Lower leg skin (tissue), 4 donors: ENCODE data around the gene ARL14. TPM values are rescaled to one million over a fixed set of nuclear protein-coding genes. Genes with fewer than 3 reads are reported as not detected.
"Not testable (repeated sequence)": the region's sequence is repeated elsewhere in the genome, so short reads cannot be mapped to it uniquely, and the experiment has no call there.

Source experiments
- DNase-seq, 2 donors: peaks; one replicate each; pipeline ENCODE4 v3.0.0-alpha.2; 2019; ENCODE audit warnings: low spot score in 2 of 2
- H3K4me3 ChIP-seq: fragments of 200-600 bp; sonication (generic); 2 replicates; pipeline ENCODE4 v1.5.1; 2017; ENCODE audit warnings: mild to moderate bottlenecking, low read depth; ENCODE audit not compliant: poor library complexity, severe bottlenecking
- CTCF ChIP-seq, 3 donors: fragments of 450-650 bp; IDR thresholded peaks; one replicate each; pipeline ENCODE4 v1.5.1; 2016; ENCODE audit warnings: antibody characterized with exemption in 3 of 3, mild to moderate bottlenecking in 3 of 3, moderate library complexity in 2 of 3
- POLR2A ChIP-seq, 2 donors: fragments of 450-650 bp; IDR thresholded peaks; one replicate each; pipeline ENCODE4 v1.6.1; 2016 to 2017; ENCODE audit warnings: antibody characterized with exemption in 2 of 2, mild to moderate bottlenecking in 1 of 2, moderate library complexity in 1 of 2
- WGBS, 2 donors: methylation state at CpG; one replicate each; pipeline ENCODE4 v1.1.5; 2018; 5-methylcytosine and 5-hydroxymethylcytosine counted together
- intact Hi-C: fragments of 100-400 bp; cut with DNase I; formaldehyde crosslinking; loops from one replicate; pipeline ENCODE4 v1.15.0; 2023; ENCODE audit warnings: low total_unique reads
- total RNA-seq, 4 donors: library from RNA; depleted of rRNA; stranded (reverse); fragments of >200 nt; gene quantifications; one replicate each; pipeline ENCODE4 v1.1.0, GENCODE V29; 2016

ARL14 gene
- total RNA-seq, 4 donors from 2014 or later = 0.49 TPM; not detected in 3

DNA sequence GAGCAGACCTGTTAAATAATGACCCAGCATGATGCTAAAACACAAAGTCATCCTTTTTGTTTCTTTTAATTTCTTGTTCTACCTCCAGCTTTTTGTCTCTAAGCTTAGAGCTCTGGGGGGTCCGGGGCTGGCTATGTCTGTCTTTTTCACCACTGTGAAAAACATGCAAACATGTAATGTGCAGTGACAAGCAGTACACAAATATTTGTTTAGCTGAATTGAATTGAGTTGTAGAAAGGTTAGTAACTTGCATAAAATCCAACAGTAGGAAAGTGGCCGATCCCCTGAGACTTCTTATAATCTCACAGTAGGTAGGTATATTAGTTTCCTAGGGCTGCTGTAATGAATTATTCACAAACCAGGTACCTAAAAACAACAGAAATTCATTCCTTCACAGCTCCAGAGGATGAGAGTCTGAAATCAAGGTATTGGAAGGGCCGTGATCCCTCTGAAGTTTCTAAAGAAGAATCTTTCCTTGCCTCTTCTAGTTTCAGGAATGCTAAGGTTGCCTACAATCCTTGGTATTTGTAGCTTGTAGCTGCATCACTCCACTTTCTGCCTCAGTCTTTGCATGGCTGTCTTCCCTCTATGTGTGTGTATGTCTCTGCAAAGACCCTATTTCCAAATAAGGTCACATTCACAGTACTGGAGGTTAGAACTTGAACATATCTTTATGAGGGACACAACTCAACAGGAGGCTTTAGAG is 32.7 kb downstream of the ARL14 start:
- intact Hi-C loops = loop anchor here (5.0 kb wide), 1 partner anchor 233 kb away; no protein-coding TSS in a partner anchor
- no peak for TF ChIP-seq CTCF (IDR thresholded peaks at IDR 0.05)
- TF ChIP-seq POLR2A (IDR thresholded peaks at IDR 0.05) = no peak
- DNase-seq = no peak
- H3K4me3 ChIP-seq = no peak overlapping the region
- 91 to 94% methylated on average over 3 of the region's 3 CpGs for WGBS, 2 donors

- H3K4me3 ChIP-seq, intact Hi-C loops, DNase-seq: not testable (repeated sequence)
- WGBS, 2 donors = 94 to 97% methylated on average over 3 of the region's 3 CpGs
Observed at GRCh38 chr3:160713144-160713543, 36.2 kb downstream of the ARL14 start.

DNA sequence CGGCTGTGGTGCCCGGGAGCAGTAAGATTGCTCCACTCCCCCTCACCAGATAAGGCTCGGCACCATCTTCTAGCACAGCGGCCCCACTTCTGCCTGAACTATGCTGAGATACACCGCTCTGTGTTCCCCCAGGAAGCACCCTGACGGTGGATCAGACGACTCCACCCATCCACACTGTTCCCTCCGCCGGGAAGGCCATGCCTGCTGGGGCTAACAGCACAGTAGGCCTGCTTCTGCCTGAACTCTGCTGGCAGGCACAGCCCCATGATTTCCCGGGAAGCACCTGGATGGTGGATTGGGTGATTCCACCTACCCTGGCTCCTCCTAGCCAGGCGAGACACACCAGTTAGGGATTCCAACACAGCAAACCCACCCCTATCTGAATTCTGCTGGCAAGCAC is 42.8 kb downstream of the ARL14 start:
- no peak overlapping the region for H3K4me3 ChIP-seq
- no peak for TF ChIP-seq CTCF (IDR thresholded peaks at IDR 0.05)
- no peak for TF ChIP-seq POLR2A (IDR thresholded peaks at IDR 0.05)
- intact Hi-C loops = no loop called here
- DNase-seq = no peak
- 68 to 70% methylated on average over 9 to 10 of the region's 11 CpGs for WGBS, 2 donors

DNA sequence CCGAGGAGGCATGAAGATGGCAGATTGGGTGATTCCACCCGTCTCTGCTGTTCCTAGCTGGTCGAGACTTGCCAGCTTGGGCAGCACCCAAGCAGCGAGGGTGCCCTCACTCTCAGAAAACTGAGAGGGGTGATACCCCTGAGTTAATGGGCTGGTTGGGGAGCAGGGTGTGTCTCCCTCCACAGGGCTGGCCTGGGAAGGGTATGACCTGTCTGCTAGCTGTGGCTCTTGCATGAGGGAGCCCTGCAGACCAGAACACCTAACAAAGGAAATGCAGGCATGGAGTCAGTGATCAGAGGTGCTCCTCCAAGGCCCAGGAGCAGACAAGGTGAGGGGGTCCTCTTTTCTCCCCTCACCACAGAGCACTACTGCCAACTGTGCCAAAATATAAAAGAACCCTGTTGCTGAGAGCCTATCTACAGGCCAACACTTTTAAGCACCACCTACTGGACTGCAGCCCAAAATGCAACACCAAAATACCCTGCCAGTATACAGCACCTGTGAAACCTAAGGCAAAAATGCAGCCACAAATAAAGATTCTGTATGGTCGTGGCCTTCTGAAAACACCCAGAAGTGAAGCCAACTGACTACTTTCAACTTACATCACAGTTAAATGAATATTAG is 43.3 kb downstream of the ARL14 start:
- H3K4me3 ChIP-seq = no peak overlapping the region
- intact Hi-C loops = no loop called here
- no peak for DNase-seq
- TF ChIP-seq POLR2A (IDR thresholded peaks at IDR 0.05) (no peak), CTCF (IDR thresholded peaks at IDR 0.05) (no peak)
- 52 to 75% methylated on average over 5 of the region's 5 CpGs for WGBS, 2 donors

GRCh38 chr3:160722331-160722730 is 45.4 kb downstream of the ARL14 start:
- DNase-seq = no peak
- intact Hi-C loops = no loop called here
- H3K4me3 ChIP-seq = no peak overlapping the region
- no peak for TF ChIP-seq POLR2A (IDR thresholded peaks at IDR 0.05)
- TF ChIP-seq CTCF (IDR thresholded peaks at IDR 0.05) = no peak
- 88% methylated on average over 2 of the region's 2 CpGs for WGBS, 2 donors

DNA sequence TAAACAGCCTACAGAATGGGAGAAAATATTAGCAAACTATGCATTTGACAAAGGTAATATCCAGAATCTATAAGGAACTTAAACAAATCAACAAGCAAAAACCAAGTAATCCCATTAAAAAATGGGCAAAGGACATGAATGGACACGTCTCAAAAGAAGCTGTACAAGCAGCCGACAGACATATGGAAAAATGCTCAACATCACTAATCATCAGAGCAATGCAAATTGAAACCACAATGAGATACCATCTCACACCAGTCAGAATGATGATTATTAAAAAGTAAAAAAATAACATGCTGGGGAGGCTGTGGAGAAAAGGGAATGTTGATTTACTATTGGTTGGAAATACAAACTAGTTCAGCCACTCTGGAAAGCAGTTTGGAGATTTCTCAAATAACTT is 48.4 kb downstream of the ARL14 start:
- no peak for DNase-seq
- TF ChIP-seq POLR2A (IDR thresholded peaks at IDR 0.05) = no peak
- no peak for TF ChIP-seq CTCF (IDR thresholded peaks at IDR 0.05)
- 23 to 35% methylated on average over 2 of the region's 2 CpGs for WGBS, 2 donors
- intact Hi-C loops = no loop called here
- no peak overlapping the region for H3K4me3 ChIP-seq

Other genes starting within 250 kb of the ARL14 start
- 1 to 10 TPM; 2.7 to 7.0 (median 3.3) TPM for gene TRIM59, start 227.4 kb upstream of the ARL14 start, total RNA-seq
- gene KPNA4, start 111.6 kb upstream of the ARL14 start, total RNA-seq = 10 to 100 TPM; 23.0 to 27.7 (median 24.6) TPM
- gene PPM1L, start 79.1 kb downstream of the ARL14 start, total RNA-seq = 10 to 100 TPM; 34.9 to 46.5 (median 40.7) TPM